ENCODE results near the gene PACS2.
"Not testable (repeated sequence)": the region's sequence is repeated elsewhere in the genome, so short reads cannot be mapped to it uniquely, and the experiment has no call there.

Gene PACS2
- 44.1 to 107 (median 65.5) reads per million in 9 experiments for total RNA-seq

DNA sequence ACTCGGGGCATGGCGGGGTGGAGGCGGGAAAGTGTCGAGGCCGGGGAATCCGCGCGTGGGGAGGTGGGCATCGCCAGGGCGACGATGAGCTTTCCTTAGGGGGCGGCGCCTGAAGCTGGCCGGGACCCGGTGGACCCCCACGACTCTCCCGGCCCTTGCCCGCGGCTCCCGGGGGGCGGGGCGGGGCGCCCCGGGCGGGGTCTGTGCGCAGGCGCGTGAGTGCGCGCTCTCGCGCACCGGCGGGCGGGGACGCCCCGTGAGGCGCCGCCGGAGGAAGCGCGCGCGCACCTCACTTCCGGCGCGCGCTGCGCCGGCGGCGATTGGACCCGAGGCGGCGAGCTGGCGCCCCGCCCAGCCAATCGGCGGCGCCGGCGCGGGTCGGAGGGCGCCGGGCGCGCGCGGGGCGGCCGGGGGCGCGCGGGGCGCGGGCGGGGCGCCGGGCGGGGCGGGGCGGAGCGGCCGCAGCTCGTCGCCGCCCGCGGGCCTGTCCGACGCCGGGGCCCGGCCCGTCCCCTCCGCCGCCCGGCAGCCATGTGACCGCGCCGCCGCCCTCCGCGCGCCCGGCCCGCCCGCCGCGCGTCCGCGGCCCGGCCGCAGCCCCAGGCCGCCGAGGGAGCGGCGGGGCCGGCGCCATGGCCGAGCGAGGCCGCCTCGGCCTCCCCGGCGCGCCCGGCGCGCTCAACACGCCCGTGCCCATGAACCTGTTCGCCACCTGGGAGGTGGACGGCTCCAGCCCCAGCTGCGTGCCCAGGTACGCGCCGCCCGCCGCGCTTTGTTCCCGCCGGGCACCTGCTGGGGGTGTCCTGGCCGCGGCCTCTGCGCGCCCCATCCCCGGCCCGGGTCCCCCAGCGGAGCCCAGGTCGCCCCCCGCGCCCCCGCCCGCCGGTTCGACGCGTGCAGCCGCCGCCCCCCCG is at the start of gene PACS2:
Gene PACS2, plus strand, starts transcription at position 462 of the 914 bp plus-strand sequence. Its CDS starts 171 bp downstream, at position 633.
- Mint-ChIP-seq H3K36me3 (ENCODE audit: insufficient read depth) (peaks cover 18% of the 10 kb centered on the region), H3K27me3 (no peaks in the 10 kb centered on the region), H3K4me3 (peak within 1 kb of the TSS; percentile 87), H3K27ac (peak within 1 kb of the TSS; percentile 76 to 92), H3K9me3 (no peaks in the 10 kb centered on the region), H3K4me1 (ENCODE audit: low read depth in 2 of 2) (peaks cover 14 to 16% of the 10 kb centered on the region in 2 donors)
- ATAC-seq (replicated peaks) (peak; percentile 75), DNase-seq (peak; percentile 57 to 75 (median 59))

DNA sequence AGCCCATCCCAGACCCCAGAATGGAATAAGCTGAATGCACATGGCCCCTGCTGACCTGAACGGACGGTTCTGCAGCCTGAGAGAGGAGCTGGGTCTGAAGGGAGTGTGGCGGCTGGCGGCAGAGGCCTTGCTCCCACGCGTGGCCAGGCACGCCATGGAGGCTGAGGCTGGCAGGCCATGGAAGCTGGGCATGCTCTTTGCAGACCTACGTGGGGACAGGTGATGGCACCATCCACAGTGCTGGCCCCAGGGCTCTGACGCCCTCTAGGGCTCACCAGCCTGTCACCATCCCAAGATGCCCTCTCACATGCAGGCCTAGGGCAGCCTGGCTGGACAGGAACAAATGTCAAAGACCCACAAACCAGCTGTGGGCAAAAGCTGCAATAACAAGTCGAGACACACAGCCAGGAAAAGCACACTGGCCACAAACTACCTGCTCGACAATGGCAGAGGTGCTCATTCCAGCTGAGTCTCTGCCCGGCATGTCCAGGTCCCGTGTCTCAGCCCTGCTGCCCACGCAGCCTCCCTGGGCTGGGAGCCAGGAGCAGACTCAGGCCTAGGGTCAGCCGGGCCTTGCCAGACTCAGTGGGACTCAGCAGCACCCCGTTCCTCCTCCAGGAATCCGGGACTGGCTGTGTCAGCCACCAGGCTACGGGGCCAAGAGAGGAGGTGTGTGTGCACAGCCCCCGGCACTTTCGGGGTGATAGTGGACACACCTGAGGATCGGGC is 46.6 kb upstream of the PACS2 start:
- H3K4me1 Mint-ChIP-seq (ENCODE audit: low read depth in 2 of 2): peaks cover 0 to 4% of the 10 kb centered on the region in 2 donors
- no peak overlapping the region for H3K4me3 Mint-ChIP-seq
- ATAC-seq (replicated peaks) (no peak), DNase-seq (no peak)
- no peaks in the 10 kb centered on the region for H3K27me3 Mint-ChIP-seq
- H3K36me3 Mint-ChIP-seq (ENCODE audit: insufficient read depth): peaks cover 43% of the 10 kb centered on the region
- H3K27ac Mint-ChIP-seq: no peak overlapping the region
- no peaks in the 10 kb centered on the region for H3K9me3 Mint-ChIP-seq

DNA sequence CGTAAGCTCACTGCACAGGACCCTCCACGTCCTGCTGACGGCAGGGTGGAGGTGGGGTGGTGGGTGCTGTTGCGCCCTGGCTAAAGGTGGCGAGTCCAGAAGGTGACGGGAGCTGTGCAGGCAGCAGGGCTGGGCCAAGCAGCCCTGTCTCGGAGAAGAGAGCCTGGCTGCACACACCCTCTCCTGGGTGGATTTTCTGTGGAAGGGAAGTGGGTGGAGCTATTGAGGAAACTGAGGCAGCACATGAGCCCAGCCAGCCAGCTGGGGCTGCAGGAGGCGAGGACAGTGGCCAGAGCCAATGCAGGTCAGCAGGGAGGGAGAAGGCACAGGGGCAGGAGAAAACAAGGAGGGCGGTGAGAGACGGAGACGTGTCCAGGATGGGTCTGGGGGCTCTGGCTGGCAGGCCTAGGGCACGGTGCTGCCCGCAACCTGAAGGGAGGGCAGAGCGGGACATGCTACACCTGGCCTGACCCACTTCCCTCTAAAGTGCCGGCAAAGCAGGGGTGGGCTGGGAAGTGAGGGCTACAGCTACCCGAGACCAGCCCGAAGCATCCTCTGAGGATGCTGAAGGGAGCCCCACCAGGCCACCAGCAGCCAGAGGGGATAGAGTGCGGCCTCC is 45.7 kb upstream of the PACS2 start:
- Mint-ChIP-seq H3K27ac (no peak overlapping the region), H3K36me3 (ENCODE audit: insufficient read depth) (peaks cover 39% of the 10 kb centered on the region), H3K9me3 (no peaks in the 10 kb centered on the region), H3K4me3 (no peak overlapping the region), H3K4me1 (ENCODE audit: low read depth in 2 of 2) (peaks cover 1 to 6% of the 10 kb centered on the region in 2 donors), H3K27me3 (no peaks in the 10 kb centered on the region)
- ATAC-seq (replicated peaks) (no peak), DNase-seq (no peak)

DNA sequence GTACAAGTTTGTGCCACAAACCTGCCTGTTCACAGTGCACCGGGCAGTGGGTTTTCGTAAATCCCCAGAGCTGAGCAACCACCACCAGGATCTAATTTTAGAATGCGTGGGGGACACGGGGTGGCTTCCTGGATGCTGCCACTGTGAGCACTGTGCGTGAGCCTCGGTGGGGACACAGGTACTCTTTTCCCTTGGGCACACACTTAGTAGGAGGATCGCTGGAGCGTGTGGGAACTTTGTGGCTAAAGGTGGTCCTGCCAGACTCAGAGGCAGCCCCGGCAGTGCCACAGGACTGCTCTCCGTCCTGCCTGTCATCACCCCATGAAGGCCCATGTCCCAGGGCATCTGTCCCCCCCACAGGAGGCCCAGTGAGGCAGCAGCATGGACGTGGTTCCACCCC is 45.1 kb upstream of the PACS2 start:
- H3K4me3 Mint-ChIP-seq: no peak overlapping the region
- H3K36me3 Mint-ChIP-seq (ENCODE audit: insufficient read depth): peaks cover 40% of the 10 kb centered on the region
- ATAC-seq (replicated peaks) (no peak), DNase-seq (no peak)
- H3K4me1 Mint-ChIP-seq (ENCODE audit: low read depth in 2 of 2): peaks cover 7 to 9% of the 10 kb centered on the region in 2 donors
- H3K9me3 Mint-ChIP-seq: no peaks in the 10 kb centered on the region
- no peaks in the 10 kb centered on the region for H3K27me3 Mint-ChIP-seq
- H3K27ac Mint-ChIP-seq: no peak overlapping the region

DNA sequence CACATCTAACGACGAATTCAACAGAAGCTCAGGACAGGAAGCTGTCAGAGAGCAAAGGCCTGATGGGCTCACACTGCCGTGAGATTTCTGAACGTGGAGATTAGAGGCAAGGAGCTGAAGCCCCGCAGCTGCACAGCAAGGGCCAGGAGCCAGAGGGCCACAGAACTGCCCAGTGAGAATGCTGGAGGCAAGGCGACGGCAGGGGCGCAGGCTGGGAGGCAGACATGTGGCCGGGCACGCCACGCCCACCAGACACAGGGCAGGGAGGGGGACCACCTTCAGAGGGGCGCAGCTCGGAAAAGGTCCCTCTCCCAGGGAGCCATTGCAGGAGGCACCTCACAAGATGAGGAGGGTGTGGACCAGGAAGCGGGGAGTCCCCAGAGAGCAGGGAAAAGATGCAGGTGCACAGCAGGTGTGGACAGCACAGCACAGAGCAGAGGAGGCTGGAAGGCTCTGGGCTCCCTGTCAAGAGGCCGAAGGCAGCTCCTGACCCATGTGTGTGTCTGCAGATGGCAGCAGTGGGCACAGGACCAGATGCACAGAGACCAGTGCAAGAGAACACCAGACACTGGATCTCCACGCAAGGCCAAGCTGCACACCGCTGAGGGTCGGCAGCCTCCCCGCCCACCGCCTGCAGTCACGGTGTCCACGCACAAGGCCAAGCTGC is 43.2 kb upstream of the PACS2 start:
- DNase-seq (no peak), ATAC-seq (replicated peaks) (no peak)
- H3K4me3 Mint-ChIP-seq: no peak overlapping the region
- peaks cover 38% of the 10 kb centered on the region for H3K36me3 Mint-ChIP-seq (ENCODE audit: insufficient read depth)
- H3K9me3 Mint-ChIP-seq: no peaks in the 10 kb centered on the region
- H3K27ac Mint-ChIP-seq: no peak overlapping the region
- peaks cover 7 to 13% of the 10 kb centered on the region in 2 donors for H3K4me1 Mint-ChIP-seq (ENCODE audit: low read depth in 2 of 2)
- no peaks in the 10 kb centered on the region for H3K27me3 Mint-ChIP-seq

DNA sequence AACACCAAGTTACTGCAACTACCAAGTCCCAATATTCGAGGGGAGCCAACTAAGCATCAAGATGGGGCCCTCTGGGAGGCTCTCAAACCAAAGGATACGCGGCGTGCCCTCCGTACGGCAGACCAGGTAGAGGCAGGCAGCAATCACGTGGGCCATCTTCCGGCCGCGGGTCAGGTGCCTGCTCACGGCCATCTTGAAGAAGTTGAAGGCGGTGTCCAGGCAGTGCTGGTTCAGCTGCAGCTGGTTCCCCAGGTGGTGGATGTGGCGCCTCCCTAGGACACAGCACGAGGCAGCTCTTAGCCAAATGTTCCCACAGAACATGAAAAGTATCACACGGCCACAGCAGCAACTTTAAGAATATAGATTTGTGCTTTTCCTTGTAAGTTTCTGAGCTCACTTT is 41.9 kb upstream of the PACS2 start:
- no peak overlapping the region for H3K4me3 Mint-ChIP-seq
- peaks cover 35% of the 10 kb centered on the region for H3K36me3 Mint-ChIP-seq (ENCODE audit: insufficient read depth)
- H3K9me3 Mint-ChIP-seq: no peaks in the 10 kb centered on the region
- no peak overlapping the region for H3K27ac Mint-ChIP-seq
- H3K4me1 Mint-ChIP-seq (ENCODE audit: low read depth in 2 of 2): peaks cover 7 to 13% of the 10 kb centered on the region in 2 donors
- ATAC-seq (replicated peaks): no peak
- DNase-seq: no peak
- H3K27me3 Mint-ChIP-seq: no peaks in the 10 kb centered on the region

DNA sequence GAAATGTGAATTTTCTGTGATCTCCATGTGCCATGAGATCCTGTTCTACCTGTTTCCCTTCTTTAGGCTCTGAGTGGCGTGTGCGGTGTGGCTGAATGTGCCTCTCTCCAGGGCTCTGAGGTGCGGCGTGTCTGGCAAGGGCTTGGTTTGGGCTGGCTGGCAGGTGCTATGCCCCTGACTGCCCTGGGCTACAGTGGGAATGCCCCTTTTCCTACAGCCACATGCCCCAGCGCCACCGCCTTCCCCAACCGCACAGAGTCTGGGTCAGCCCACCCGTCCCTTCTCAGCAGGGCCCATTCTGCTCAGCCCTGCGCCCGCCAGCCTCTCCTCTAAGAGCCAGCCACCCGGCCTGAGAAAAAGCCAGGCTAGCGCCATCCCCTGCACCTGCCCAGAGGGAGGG is 41.5 kb upstream of the PACS2 start:
- no peaks in the 10 kb centered on the region for H3K9me3 Mint-ChIP-seq
- peaks cover 7 to 13% of the 10 kb centered on the region in 2 donors for H3K4me1 Mint-ChIP-seq (ENCODE audit: low read depth in 2 of 2)
- DNase-seq: no peak
- H3K27me3 Mint-ChIP-seq: no peaks in the 10 kb centered on the region
- H3K4me3 Mint-ChIP-seq: no peak overlapping the region
- H3K27ac Mint-ChIP-seq: no peak overlapping the region
- peaks cover 35% of the 10 kb centered on the region for H3K36me3 Mint-ChIP-seq (ENCODE audit: insufficient read depth)
- ATAC-seq (replicated peaks): no peak

DNA sequence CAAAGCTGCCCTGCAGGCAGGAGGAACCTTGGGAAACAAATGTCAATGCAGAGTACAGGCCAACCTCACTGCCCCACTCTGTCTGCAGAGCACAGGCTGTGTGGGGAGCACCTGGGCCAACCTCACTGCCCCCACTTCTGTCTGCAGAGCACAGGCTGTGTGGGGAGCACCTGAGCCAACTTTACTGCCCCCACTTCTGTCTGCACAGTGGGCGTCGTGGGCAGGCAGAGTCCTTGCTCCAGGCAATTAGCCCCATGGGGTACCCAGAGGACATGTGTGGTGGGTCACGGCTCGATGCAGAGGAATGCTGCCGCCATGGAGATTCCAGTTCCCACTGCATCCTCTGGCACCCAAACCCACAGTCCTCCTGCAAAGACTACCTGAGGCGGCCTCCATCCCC is 39.9 kb upstream of the PACS2 start:
- ATAC-seq (replicated peaks): no peak
- Mint-ChIP-seq H3K4me3 (no peak overlapping the region), H3K9me3 (no peaks in the 10 kb centered on the region), H3K36me3 (ENCODE audit: insufficient read depth) (peaks cover 23% of the 10 kb centered on the region), H3K27me3 (no peaks in the 10 kb centered on the region), H3K4me1 (ENCODE audit: low read depth in 2 of 2) (peaks cover 12 to 14% of the 10 kb centered on the region in 2 donors), H3K27ac (peak overlapping the region in 1 of 2 donors; percentile 49)
- no peak for DNase-seq

DNA sequence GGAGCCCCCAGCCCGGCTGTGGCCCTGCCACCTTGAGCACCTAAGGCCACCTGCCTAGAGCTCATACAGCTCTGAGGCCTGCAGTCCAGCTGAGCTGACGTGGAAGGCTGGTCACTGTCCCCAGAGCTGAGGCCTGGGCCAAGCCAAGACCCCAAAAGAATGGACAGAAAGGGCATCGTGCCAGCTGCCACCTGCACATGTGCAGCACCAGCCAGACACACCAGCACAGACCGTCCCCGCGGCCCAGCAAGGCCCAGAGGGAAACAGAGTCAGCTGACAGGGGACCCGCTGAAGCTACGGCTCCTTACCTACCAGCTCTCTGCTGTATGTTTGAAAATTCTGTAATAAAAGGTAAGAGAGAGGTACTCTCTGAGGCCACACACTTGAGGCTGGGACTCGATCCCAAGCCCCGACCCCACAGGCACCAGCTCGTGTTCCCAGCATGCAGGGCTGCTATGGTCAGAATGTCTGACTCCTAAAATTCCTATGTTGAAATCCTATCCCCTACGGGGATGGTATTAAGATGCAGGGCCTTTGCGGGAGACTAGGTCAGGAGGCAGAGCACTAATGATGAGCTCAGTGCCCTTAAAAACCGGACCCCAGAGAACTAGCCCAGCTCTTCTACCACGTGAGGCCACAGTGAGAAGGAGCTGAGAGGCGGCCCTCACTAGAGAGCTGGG is 39.1 kb upstream of the PACS2 start:
- peaks cover 12 to 14% of the 10 kb centered on the region in 2 donors for H3K4me1 Mint-ChIP-seq (ENCODE audit: low read depth in 2 of 2)
- H3K27ac Mint-ChIP-seq: peak overlapping the region; percentile 38 to 89
- no peak for ATAC-seq (replicated peaks)
- H3K36me3 Mint-ChIP-seq (ENCODE audit: insufficient read depth): peaks cover 26% of the 10 kb centered on the region
- no peak for DNase-seq
- H3K9me3 Mint-ChIP-seq: no peaks in the 10 kb centered on the region
- peak overlapping the region in 1 of 2 donors; percentile 38 for H3K4me3 Mint-ChIP-seq
- H3K27me3 Mint-ChIP-seq: no peaks in the 10 kb centered on the region

DNA sequence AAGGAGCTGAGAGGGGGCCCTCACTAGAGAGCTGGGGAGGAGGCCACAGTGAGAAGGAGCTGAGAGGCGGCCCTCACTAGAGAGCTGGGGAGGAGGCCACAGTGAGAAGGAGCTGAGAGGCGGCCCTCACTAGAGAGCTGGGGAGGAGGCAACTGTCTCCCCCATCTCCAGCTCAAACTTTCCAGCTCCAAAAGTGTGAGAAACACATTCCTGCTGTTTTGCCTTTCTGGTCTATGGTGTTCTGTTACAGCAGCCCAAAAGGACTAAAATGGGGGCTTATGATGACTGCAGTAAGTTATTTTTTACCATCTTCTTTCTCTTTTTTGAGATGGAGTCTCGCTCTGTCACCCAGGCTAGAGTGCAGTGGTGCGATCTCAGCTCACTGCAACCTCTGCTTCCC is 37.1 kb upstream of the PACS2 start:
- ATAC-seq (replicated peaks); H3K9me3 Mint-ChIP-seq; H3K4me3 Mint-ChIP-seq: not testable (repeated sequence)

DNA sequence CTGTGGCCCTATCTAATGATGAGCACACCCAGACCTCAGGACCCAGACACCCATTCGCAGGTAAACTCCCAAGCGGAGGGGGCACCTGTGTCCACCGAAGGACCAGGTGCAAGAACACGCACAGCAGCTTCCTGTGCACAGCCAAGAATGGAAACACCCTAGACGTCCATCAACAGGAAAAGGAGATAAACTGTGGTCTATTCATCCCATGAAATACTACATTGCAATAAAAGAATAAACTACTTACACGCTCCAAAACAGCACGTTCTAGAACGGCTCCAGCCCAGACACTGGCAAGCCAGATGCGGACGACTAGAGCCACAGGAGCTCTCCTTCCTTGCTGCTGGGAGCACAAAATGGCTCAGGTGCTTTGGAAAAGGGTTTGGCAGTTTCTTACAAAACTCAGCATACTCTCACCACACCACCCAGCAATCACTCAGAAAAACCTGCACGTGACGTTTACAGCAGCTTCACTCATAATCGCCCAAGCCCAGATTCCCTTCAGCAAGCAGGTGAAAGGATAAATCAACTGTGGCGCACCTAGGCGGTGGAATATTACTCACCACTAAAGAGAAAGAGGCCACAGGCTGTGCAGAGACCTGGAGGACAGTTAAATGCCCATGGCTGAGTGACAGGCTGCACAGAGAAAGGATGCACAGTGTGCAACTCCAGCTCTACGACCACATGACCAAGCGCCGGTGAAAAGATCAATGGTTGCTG is 34.7 kb upstream of the PACS2 start:
- Mint-ChIP-seq H3K9me3 (no peaks in the 10 kb centered on the region), H3K36me3 (ENCODE audit: insufficient read depth) (peaks cover 24% of the 10 kb centered on the region), H3K4me3 (no peak overlapping the region), H3K27ac (no peak overlapping the region), H3K4me1 (ENCODE audit: low read depth in 2 of 2) (peaks cover 17 to 29% of the 10 kb centered on the region in 2 donors), H3K27me3 (no peaks in the 10 kb centered on the region)
- ATAC-seq (replicated peaks) (no peak), DNase-seq (no peak)

More for the DNA sequence above, 37.1 kb upstream of the PACS2 start:
- not testable (repeated sequence) for H3K27me3 Mint-ChIP-seq, DNase-seq
- peaks cover 16 to 21% of the 10 kb centered on the region in 2 donors for H3K4me1 Mint-ChIP-seq (ENCODE audit: low read depth in 2 of 2)
- peak overlapping the region in 1 of 2 donors; percentile 84 for H3K27ac Mint-ChIP-seq
- peaks cover 26% of the 10 kb centered on the region for H3K36me3 Mint-ChIP-seq (ENCODE audit: insufficient read depth)

DNA sequence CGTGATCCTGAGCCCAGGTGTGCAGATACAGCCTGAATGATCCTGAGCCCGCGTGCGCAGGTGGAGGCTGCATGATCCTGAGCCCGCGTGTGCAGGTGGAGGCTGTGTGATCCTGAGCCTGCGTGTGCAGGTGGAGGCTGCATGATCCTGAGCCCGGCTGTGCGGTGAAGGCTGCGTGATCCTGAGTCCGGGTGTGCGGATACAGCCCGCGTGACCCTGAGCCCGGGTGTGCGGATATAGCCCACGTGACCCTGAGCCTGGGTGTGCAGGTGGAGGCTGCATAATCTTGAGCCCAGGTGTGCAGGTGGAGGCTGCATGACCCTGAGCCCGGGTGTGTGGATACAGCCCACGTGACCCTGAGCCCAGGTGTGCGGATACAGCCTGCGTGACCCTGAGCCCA is 34.0 kb upstream of the PACS2 start:
- H3K9me3 Mint-ChIP-seq: no peaks in the 10 kb centered on the region
- DNase-seq: no peak
- ATAC-seq (replicated peaks): no peak

More for the DNA sequence above, 34.0 kb upstream of the PACS2 start:
- H3K4me1 Mint-ChIP-seq (ENCODE audit: low read depth in 2 of 2): peaks cover 15 to 30% of the 10 kb centered on the region in 2 donors
- no peaks in the 10 kb centered on the region for H3K27me3 Mint-ChIP-seq
- peaks cover 23% of the 10 kb centered on the region for H3K36me3 Mint-ChIP-seq (ENCODE audit: insufficient read depth)
- no peak overlapping the region for H3K27ac Mint-ChIP-seq
- H3K4me3 Mint-ChIP-seq: no peak overlapping the region
